ENCODE data around the gene ATG4B. TPM values are rescaled to one million over a fixed set of nuclear protein-coding genes. Genes with fewer than 3 reads are reported as not detected.

Gene ATG4B
- total and polyA plus RNA-seq, 2 donors (not counting 3 experiments of a cell fraction or from before 2014, with no cell fraction given) = 83.6 to 113 TPM

DNA sequence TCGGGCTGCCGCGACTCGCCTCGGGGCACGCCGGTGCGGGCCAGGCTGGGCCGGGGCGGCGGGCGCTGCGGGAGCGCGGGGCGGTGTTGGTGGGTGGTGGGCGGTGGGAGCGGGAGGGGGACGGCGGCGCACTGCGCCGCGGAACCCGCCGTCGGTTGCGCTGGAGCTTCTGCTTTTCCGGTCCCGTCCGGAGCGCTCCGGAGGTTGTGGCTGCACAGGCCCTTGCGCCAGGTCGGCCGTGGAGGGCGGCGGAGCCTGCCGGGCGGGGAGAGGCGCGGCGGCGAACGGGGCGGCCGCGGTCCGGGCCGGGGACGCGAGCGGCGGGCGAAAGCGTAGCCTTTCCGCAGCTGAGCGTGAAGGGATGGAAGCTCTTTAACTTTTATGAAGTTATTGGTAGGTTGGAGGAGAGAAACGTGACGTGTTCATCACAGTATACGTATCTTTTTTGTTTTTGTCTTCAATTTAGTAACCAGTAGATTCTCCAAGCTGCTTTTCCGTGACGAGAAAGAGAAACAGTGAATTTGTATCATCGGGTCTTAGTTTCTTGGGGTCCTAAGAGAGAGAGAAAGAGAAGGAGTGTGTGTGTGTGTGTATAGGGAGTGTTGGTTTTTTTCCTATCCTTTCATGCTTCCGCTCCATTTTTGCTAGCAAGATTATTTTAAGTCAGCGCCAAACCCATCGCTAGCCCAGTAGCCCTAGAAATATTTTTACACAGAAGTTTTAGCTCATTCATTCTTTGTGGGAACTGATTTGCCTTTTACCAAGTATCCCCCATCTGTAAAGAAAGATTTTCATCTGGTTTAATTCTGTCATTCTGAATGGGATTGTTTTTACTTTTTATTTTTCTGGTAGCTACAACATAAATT is 535 bp downstream of the ATG4B start:
- DNase-seq (ENCODE audit: low read depth, low spot score) (peak; percentile 26), FAIRE-seq (peak; percentile 49)
- intact Hi-C loops (cut with micrococcal nuclease) (loop anchor here (1.0 to 5.0 kb wide), 7 partner anchors 28 to 641 kb away; partner anchors contain the start of genes DTYMK, FARP2, HDLBP and SEPTIN2), dilution Hi-C loops (cut with MboI; ENCODE audit: extremely low pct_ligation_motif_present, low sequenced_read_pairs) (no loop called here)
- Histone ChIP-seq H2AFZ (ENCODE audit: low read depth, low read length) (peak overlapping the region; percentile 96), H3K9me3 (replicated peaks; ENCODE audit: control insufficient read depth, insufficient read depth, low read length) (no peaks in the 10 kb centered on the region), H3K4me3 (replicated peaks in 1 of 3; ENCODE audit: insufficient read depth in 1 of 3, low read depth in 1 of 3, low read length in 3 of 3) (peak overlapping the region; percentile 64 to 99 (median 95)), H4K20me1 (replicated peaks; ENCODE audit: control insufficient read depth, extremely low read depth, insufficient read depth, low read length) (peaks cover 2% of the 10 kb centered on the region), H3K27me3 (ENCODE audit: control insufficient read depth in 2 of 2, insufficient read depth in 2 of 2, low read length in 2 of 2) (no peaks in the 10 kb centered on the region), H3K9ac (replicated peaks; ENCODE audit: extremely low read depth, insufficient read depth, low read length) (peak overlapping the region; percentile 94), H3K4me1 (ENCODE audit: control insufficient read depth, extremely low read depth, insufficient read depth, low read length) (peaks cover 12% of the 10 kb centered on the region), H3K36me3 (ENCODE audit: control insufficient read depth in 2 of 2, extremely low read depth in 1 of 2, insufficient read depth in 2 of 2, low read length in 2 of 2) (peaks cover 3 to 15% of the 10 kb centered on the region in 2 experiments), H3K79me2 (ENCODE audit: control insufficient read depth, insufficient read depth, low read length) (peaks cover 79% of the 10 kb centered on the region), H3K27ac (ENCODE audit: insufficient read depth, low read depth, low read length) (peak overlapping the region; percentile 92), H3K9me1 (replicated peaks; ENCODE audit: control insufficient read depth, extremely low read depth, insufficient read depth, low read length) (no peaks in the 10 kb centered on the region), H3K4me2 (ENCODE audit: insufficient read depth, low read length) (peak overlapping the region; percentile 79)
- BruUV-seq (replicated peaks) = TSS peak; percentile 45
- no peak for TF ChIP-seq GATA2 (IDR thresholded peaks at IDR 0.05; ENCODE audit: insufficient read depth, insufficient read length, low read depth, low read length)
- TF ChIP-seq, protein P1, sequence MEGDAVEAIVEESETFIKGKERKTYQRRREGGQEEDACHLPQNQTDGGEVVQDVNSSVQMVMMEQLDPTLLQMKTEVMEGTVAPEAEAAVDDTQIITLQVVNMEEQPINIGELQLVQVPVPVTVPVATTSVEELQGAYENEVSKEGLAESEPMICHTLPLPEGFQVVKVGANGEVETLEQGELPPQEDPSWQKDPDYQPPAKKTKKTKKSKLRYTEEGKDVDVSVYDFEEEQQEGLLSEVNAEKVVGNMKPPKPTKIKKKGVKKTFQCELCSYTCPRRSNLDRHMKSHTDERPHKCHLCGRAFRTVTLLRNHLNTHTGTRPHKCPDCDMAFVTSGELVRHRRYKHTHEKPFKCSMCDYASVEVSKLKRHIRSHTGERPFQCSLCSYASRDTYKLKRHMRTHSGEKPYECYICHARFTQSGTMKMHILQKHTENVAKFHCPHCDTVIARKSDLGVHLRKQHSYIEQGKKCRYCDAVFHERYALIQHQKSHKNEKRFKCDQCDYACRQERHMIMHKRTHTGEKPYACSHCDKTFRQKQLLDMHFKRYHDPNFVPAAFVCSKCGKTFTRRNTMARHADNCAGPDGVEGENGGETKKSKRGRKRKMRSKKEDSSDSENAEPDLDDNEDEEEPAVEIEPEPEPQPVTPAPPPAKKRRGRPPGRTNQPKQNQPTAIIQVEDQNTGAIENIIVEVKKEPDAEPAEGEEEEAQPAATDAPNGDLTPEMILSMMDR (IDR thresholded peaks at IDR 0.05; ENCODE audit: extremely low read depth in 1 of 2, insufficient read depth in 1 of 2, low read depth in 1 of 2, low read length in 2 of 2) = no peak
- no peak for TF ChIP-seq JUN (IDR thresholded peaks at IDR 0.05; ENCODE audit: borderline replicate concordance, insufficient read depth, insufficient read length, low read depth)
- no peak for TF ChIP-seq POLR2A (IDR thresholded peaks at IDR 0.05; ENCODE audit: low read depth, low read length)
- no peak for TF ChIP-seq POLR2AphosphoS5 (IDR thresholded peaks at IDR 0.05; ENCODE audit: insufficient read depth, low read depth, low read length)
- TF ChIP-seq, protein P2, sequence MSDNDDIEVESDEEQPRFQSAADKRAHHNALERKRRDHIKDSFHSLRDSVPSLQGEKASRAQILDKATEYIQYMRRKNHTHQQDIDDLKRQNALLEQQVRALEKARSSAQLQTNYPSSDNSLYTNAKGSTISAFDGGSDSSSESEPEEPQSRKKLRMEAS (IDR thresholded peaks at IDR 0.05; ENCODE audit: insufficient read depth, insufficient read length) = no peak
- TF ChIP-seq MYC (IDR thresholded peaks at IDR 0.05; ENCODE audit: low read depth, low read length) = no peak
- TF ChIP-seq EZH2 (IDR thresholded peaks at IDR 0.05; ENCODE audit: borderline replicate concordance, low read depth, low read length, severe bottlenecking) = no peak
- no peak for TF ChIP-seq FOS (IDR thresholded peaks at IDR 0.05; ENCODE audit: borderline replicate concordance, insufficient read depth, low read length)
- CTCF ChIA-PET = interaction anchor here (1.1 to 1.4 kb wide), 5 partner anchors 22 to 279 kb away, joined by 3 to 5 read pairs (median 4); partner anchors contain the start of gene D2HGDH
- POLR2A ChIA-PET = no interaction called here
